ENCODE results near the gene TMEM87A.
"Not testable (repeated sequence)": the region's sequence is repeated elsewhere in the genome, so short reads cannot be mapped to it uniquely, and the experiment has no call there.

The TMEM87A gene, protein sequence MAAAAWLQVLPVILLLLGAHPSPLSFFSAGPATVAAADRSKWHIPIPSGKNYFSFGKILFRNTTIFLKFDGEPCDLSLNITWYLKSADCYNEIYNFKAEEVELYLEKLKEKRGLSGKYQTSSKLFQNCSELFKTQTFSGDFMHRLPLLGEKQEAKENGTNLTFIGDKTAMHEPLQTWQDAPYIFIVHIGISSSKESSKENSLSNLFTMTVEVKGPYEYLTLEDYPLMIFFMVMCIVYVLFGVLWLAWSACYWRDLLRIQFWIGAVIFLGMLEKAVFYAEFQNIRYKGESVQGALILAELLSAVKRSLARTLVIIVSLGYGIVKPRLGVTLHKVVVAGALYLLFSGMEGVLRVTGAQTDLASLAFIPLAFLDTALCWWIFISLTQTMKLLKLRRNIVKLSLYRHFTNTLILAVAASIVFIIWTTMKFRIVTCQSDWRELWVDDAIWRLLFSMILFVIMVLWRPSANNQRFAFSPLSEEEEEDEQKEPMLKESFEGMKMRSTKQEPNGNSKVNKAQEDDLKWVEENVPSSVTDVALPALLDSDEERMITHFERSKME
- 95.0 to 119 reads per million in 2 donors for total RNA-seq

DNA sequence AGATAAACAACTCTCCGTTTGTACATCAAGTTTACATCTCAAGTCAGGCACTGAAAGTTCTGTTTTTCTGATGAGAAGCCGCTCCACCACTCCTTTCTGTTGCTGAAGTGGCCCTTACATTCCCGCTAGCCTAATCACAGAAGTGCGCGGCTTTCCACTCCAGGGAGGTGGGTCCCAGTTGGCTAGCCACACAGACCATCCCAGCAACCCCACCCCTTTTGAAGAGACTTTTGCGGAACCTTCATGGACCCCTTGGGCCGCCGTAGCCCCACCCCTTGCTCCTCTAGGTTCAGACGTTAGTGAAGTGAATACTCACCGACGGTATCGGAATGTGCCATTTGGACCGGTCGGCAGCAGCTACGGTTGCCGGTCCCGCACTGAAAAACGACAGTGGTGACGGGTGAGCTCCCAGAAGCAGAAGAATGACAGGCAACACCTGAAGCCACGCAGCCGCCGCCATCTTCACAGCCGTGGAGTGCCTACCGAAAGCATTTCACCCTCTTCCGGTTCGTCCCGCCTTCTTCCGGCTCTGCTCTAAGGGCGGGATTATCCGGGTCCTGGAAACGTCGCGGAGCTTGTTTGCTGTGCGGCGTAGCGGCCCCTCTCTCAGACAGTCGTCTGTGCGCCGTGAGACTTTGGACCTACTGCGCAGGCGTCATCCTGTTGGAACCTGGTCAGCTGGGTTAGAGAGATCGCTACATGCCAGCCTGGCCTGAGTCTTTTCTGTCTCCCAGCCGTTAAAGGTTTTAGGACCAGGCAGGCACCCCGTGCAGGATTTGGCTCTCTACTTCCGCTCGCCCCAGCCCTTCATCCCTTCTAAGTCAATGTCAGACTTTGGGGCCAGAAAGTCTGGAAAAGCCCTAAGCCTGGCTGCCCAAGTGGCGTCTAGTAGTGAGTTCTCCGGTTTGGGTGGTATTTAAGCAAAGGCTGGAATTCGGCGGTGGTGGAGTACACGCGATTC lies at the start of gene TMEM87A, which contains the start of gene GANC:
Gene TMEM87A (minus strand): TSS at position 495 of the 961 bp plus-strand sequence. CDS start 35 bp downstream, at position 460.
Gene GANC (plus strand): TSS at position 263 of the 961 bp plus-strand sequence. CDS start 1,281 bp downstream, outside the sequence.
- DNase-seq = peak; percentile 84 to 99 (median 94)

DNA sequence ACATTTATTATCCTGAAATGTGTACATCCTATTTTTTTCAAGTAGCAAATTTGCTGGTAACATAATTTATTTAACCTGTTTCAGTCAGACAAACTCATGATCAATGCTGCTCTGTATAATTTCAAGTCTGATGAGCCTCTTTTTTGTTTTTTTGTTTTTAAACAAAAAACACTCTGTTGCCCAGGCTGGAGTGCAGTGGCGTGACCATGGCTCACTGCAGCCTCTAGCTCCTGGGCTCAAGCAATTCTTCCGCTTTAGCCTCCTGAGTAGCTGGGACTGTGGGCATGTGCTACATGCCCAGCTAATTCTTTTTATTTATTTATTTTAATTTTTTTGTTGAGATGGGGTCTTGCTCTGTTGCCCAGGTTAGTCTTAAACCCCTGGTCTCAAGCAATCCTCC lies 46.0 kb upstream of the TMEM87A start:
- DNase-seq = no peak

DNA sequence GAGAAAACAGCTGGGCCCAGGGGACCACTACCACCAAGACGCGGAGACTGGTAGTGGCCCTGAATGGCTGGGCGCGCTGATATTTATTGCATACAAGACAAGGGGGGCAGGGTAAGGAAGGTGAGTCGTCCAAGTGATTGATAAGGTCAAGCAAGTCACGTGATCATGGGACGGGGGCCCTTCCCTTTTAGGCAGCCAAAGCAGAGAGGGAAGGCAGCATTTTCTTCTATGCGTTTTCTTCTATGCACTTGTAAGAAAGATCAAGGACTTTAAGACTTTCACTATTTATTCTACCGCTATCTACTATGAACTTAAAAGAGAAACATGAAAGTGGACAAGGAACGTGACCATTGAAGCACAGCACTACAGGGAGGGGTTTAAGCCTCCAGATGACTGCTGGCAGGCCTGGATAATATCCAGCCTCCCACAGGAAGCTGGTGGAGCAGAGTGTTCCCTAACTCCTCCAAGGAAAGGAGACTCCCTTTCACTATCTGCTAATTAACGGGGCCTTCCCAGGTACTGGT lies 43.1 kb upstream of the TMEM87A start:
- DNase-seq = not testable (repeated sequence)

DNA sequence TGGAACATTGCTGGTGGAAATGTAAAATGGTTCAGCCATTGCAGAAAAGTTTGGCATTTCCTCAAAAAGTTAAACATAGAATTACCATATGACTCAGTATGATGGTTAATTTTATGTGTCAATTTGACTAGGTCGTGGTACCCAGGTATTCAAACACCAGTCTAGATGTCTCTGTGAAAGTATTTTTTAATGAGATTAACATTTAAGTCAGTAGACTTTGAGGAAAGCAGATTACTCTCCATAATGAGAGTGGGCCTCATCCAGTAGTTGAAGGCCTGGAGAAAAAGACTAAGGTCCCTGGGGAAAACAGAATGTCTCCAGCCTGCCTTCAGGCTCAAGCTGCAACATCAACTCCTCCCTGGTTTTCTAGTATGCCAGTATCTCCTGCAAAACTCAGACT lies 42.3 kb upstream of the TMEM87A start:
- no peak for DNase-seq

DNA sequence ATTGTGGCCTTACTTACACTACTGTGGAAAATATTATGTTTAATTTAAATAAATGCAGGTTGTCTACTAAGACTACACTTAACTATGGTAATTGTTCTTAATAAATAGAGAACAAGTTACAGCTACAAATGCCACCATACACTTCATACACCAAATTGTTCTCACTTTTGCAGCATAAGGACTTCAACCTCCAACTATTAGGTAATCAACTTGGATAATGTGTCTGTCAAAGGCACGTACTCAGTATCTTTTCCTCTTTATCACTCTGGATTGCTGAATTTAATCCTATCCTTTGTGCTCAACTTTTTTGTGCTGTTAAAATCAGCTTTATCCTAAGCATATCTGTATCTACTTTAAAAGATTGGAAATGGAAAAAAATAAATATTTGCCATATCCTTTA lies 41.6 kb upstream of the TMEM87A start:
- DNase-seq = no peak

DNA sequence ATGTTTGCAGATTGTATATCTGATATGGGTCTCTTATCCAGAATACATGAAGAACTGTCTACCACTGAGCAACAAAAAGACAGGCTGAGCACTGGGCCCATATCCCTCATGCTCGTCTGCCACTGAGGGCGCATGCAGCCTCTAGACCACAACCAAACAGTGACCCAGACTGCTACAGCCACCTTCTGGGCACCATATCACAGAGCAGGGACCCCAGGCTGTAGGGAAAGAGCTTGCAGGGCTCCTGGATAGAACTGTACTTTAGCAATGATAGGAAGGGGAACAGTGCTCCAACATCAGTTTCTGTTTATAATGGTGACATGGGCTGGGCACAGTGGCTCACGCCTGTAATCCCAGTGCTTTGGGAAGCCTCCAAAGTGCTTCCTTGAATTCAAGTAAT lies 40.2 kb upstream of the TMEM87A start:
- DNase-seq = no peak

DNA sequence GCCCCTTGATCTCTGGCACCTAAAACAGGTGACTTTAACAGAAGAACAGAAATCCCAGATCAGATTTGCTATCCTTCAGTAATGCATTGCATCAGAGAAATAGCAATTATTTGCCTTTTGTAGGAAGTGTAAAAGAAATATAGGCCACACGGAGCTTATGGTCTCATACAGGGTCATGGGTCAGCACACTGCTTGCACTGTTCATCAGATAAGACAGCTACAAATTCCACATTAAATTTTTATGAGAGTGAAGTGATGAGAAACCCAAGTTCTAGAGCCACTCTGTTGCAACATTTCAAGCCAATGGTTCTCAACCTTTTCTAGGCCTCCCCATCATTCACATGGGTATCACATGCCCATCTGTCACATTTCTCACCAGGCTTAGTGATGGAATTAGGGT lies 33.4 kb upstream of the TMEM87A start:
- no peak for DNase-seq

DNA sequence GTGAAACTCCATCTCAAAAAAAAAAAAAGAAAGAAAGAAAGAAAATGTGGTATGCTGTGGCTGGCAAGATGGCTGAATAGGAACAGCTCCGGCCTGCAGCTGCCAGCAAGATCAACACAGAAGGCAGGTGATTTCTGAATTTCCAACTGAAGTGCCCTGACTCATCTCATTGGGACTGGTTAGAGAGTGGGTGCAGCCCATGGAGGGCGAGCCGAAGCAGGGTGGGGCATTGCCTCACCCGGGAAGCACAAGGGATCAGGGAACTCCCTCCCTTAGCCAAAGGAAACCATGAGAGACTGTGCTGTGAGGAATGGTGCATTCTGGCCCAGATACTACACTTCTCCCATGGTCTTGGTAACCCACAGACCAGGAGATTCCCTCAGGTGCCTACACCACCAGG lies 27.8 kb upstream of the TMEM87A start:
- not testable (repeated sequence) for DNase-seq

DNA sequence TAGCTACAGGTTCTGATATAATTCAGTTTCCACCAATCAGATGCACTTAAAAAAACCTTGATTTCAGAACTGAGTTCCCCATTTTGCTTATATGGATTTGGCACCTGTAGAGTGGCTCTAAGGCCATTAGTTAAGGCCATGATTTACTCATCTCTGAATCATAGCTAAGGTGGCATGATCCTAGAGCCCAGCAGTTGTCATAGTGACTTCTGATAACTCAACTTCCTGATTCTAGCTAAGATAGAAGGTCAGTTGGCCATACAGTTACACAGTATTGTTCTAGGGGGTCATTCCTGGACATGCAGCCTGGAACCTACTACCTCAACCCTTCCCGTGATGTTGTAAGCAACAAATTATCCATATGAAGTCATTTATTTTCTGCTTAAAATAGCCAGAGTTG lies 15.9 kb upstream of the TMEM87A start:
- DNase-seq = no peak

DNA sequence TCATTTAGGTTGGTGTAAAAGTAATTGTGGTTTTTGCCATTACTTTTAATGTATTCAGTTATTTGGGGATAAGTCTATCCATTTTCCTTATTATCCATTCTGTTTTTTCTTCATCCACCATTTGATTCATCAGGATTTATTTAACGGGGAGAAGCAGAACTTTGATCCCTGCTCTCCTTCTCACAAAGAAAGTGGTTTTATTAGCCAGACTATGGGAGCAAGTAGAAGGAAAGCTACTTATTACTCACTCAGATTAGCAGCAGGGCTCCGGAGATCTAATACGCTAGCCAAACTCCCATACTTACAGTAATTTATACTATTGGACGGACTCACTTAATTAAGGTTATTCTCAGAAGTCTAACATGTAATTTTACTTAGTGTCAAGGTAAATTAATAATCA lies 14.7 kb upstream of the TMEM87A start:
- DNase-seq = no peak

DNA sequence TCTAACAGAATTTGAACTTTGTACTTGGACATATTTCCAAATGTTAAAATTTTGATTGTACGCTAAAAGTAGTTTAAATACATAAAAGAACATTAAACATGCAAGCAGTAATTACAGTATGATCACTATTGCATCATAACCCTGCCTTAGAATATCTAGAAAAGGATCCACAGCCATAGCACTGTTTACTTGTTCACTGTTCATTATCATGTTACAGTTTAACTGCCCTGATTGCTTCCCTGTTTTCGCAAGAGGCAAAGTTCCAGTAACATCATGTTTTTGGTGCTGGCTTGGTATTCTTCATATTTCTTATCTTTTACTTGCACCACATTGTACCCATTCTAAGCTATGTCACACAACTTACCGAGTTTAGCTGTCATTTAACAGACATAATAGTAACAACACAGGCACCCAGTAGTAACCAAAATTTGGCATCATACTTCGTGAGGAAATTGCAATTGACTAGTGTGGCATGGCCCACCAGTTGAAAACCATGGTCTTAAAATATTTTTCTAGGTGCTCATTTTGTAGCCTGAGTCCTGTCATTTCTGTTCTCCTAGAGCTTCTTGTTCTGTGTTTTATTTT lies 13.3 kb upstream of the TMEM87A start:
- DNase-seq = no peak

DNA sequence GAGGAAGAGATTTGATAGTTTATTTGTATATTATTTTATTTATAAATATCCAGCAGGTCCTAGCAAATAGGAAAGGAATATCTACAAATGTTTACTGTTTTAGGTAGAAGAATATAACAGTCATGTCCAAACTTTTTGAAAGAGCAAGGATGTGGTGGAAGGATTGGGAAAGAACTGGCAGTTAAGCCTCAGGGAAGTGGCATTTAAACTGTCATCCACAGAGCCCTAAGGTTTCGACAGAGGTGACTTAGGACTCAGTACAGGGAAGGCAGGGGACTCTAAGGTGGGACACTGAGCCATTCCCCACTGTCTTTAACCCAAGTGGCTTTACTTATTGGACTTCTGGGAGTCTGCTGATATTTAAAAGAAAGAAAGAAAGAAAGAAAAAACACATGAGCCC lies 11.8 kb upstream of the TMEM87A start:
- DNase-seq = no peak

DNA sequence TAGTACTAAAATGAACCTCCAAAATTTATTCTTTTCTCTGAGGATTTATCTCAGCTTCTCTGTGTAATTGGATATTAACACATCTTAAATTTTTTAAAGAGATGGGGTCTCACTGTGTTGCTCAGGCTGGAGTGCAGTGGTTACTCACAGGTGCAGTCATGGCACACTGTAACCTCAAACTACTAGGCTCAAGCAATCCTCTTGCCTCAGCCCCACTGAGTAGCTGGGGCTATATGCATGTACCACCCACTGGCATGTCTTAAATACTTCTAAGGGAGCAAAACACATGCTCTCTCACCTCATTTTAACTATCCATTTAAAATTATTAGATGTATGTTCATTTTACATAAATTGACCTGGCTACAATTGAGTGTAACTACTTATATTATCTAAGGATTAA lies 11.3 kb upstream of the TMEM87A start:
- DNase-seq = no peak

DNA sequence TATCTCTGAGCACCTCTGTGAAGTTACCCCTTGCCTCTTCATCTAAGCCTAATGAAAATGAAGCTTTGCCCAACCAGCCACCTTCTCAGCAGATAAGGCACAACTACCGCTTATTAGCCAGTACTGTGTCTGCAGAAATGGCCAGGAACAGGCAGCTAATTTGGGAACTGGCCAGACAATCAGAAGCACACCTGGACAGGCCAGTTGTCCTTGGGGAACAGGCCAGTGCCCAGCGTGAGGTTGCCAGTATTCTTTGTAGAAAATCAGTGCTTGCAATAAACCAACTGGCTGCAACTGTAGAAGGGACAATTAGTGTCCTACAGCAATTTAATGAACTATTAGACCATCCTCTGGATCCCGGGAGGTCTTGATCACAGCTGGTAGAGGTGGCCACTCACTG lies 10.4 kb upstream of the TMEM87A start:
- no peak for DNase-seq

DNA sequence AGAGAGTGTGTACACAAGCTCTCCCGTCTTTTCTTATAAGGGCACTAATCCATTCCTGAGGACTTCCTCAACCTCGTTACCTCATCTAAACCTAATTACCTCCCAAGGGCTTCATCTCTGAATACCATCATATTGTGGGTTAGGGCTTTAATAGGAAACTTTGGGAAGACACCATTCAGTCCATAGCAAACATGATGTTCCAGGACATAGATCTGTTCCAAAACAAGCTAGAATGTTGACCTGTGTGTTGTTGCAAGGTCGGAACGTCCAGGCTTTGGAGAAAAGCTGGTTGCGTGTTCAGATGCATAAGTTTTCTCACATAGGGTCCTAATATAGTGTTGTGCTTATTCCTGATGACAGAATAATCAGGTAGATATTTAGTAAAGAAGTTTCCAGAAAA lies 9.7 kb upstream of the TMEM87A start:
- no peak for DNase-seq

DNA sequence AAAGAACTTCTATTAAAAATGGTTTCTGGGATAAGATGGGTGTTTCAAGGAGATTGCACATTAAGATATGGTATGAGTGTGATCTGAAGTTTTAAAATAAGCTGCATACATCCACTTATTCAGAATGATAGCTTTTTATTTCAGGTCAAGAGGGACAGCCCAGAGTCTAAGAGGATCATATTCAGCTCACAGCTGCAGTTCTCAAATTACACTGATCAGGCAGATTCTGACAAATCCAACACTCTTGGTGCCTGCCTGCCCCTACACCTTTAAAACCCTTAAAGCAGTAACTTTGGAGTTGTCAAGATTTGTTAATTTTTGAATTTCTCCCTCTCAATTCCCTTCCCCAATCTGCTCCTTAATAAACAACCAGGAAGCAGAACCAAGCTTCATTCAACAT lies 9.1 kb upstream of the TMEM87A start:
- no peak for DNase-seq

DNA sequence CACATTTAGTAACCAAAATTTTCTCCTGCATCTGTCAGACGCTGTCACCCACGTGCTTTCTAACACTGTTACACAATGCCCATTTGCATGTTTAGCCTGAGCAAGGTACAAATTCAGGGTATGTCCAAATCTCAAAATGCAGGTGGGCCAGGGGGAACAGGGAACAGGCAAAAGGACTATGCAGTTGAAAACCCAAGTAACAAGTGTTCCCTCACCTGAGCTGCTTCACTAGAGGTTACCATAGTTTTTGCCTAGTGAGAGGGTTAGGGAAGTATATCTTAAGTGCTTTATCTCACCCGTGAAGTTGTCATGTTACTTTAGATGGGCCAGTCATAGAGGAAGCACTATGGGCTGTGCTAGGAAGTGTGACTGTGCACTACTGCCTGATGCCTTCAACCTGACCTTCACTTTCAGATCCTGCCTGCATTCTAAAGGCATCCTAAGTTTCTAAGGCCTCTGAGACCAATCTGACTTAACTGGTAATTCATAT lies 6.0 kb upstream of the TMEM87A start:
- peak in 1 of 5 experiments; percentile 13 for DNase-seq

DNA sequence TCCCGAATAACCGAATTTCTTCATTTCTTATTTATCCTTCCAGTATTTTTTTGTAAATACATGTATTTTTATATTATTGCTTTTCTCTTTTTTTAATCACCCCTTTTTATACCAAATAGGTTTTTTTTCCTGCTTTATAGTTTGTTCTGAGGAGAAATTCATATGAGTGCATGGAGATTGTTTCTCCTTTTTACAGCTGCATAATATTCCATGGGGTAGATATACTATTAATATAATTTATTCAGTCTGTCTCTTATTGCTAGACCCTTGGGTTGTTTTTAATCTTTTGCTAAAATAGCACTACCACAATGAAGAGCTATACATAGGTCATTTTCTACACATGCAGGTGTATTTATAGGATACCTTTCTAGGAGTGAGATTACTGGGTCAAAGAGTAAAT lies 3.5 kb upstream of the TMEM87A start:
- no peak for DNase-seq

DNA sequence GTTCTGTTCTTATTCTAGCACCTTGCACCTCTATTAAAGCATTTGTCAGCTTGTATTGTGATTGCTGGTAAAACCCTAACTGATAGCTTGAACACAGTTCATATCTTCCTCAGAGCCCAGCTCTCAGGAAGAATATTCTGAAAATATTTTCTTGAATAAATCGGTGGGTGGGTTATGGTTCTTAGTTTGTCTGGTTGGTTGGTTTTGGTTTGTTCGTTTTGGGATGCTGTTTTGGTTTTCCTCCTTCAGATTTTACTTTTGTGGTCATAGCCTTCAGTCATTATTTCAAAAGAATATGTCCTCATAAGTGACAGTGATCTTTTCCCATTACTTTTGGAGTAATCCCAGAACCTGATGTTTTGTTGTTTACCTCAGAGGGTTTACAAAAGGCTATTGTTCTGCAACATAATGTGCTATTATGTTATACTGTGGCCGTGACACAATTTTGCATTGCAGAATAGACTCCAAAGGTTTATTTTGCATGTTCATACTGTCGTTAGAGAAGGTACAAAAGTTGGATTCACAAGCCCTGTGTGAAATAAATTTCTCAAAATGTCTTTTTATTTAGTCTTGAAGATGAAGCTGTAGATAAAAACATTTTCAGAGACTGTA lies 2.7 kb upstream of the TMEM87A start:
- DNase-seq = peak in 1 of 5 experiments; percentile 5

DNA sequence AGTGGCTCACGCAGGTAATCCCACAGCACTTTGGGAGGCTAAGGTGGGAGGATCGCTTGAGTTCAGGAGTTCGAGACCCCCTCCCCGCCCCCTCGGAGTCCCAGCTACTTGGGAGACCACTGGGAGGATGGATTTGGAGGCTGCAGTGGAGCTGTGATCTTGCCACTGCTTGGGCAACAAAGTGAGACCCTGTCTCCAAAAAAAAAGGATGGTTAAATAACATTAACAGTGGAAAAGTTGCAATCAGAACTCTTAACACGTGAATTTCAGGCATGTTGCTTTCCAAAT lies 1.4 kb upstream of the TMEM87A start:
- DNase-seq = no peak

DNA sequence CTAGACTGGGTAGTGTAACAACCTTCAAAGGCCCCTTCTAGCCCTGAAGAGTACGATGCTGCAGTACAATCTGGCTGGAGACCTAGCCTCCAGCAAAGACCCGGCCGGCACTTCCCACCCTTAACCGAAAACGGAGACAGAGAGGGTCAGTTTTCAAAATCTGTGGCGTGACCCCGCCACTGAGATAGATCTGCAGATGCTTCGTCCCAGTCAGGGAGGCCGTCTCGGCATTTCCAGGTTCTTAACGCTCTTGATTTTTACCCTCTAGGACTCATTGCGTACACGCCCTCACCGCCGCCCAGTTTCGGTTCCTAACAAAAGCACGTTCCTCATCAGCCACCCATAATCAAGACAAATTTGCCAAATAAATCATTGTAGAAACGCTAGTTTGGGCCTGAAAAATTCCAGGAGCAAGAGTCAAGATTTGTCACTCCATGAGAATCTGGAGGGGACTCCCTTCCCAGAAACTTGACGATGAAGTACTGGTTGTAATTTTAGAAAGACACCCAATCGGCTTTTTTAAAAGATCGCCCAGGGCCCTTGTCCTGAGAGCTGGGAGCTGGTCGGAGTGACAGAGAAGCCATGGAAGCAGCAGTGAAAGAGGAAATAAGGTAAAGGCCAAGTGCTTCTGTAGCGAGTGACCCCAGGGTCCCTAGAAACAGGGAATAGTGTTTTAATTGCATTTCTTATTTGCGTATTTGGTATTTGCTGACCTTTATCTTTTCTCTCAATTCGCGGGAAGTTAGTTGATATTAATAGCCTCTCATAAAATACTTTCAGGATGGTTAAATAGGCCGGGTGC lies 868 bp upstream of the TMEM87A start:
- DNase-seq = peak; percentile 9 to 84 (median 48)

Measured in T-helper 2 cell (primary cell).